ENCODE data around the gene ASTN2.

The ASTN2 gene

GRCh38 chr9:117359910-117360309 is 54.9 kb downstream of the ASTN2 start:
- no peak for DNase-seq

DNA sequence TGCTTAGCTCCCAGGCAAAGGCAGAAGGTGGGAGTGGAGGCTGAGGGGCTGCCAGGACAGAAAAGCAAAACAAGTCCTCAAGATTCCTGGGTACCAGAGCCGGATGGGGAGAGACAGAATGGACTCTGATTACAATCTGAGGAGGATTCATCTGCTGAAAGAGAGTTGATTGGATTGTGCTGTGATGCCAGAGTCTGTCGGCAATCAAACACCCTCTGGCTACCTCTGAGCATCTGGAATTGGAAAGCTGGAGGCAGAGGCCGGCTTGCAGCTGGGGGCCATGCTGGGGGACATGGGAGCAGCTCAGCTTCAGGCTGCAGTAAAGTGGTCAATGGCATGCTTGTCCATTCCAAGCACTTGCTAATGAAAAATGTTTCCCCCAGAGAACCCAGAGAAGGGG is 59.3 kb downstream of the ASTN2 start:
- no peak for DNase-seq

DNA sequence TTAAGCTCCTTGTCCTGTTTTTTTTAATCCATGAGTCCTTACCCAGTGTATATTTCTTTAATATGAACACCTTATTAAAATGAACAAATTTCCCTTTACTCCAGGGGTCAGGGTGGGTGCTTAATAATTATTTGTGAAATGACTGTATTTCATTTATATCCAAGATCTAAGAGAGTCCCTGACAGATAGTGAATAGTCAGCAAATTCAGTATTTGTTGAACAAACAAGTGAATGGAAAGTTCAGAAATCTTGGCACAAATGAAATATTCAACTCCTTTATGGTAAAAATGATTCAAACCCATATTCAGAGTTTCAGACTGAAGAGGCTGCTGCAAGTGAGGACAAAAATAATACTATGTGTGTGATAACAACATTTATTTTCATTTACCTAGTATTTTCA is 59.9 kb downstream of the ASTN2 start:
- no peak for DNase-seq

GRCh38 chr9:117354244-117354847 is 60.5 kb downstream of the ASTN2 start:
- peak; percentile 80 for DNase-seq

DNA sequence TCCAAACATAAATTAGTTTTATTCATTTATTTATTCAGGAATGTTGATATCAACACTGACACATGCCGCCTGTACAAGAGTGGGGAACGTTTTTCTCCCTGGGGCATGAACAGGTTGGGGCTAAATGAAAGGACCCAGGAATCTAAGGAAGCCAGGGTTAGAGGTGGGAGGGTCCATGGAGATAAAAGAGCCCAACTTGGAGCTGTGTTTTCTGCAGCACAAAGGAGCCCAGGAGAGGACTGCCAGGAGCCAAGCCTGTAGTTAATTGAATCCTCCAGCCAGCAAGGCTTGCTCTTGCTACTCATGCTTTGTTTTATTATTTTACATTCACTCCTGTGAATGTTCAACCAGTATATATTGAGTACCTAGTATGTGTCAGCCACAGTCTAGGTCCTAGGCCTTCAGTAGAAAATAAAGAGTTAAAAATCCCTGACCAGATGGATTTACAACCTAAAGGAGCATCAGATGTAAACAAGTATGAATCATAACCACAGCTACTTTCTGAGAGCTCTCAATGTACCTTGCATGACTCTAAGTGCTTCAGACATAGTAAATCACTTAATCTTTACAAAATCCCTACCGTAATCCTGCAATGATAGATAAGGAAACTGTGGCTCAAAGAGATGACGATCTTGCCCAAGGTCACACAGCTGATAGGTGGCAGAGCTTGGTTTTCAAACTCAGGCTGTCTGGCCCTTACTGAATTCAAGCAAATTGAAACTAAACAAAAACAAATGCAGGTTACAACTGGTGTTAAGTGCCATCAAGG is 69.8 kb downstream of the ASTN2 start:
- DNase-seq, result peak; percentile 43

- DNase-seq, result no peak
Measured at GRCh38 chr9:117343427-117343826, 71.4 kb downstream of the ASTN2 start.

DNA sequence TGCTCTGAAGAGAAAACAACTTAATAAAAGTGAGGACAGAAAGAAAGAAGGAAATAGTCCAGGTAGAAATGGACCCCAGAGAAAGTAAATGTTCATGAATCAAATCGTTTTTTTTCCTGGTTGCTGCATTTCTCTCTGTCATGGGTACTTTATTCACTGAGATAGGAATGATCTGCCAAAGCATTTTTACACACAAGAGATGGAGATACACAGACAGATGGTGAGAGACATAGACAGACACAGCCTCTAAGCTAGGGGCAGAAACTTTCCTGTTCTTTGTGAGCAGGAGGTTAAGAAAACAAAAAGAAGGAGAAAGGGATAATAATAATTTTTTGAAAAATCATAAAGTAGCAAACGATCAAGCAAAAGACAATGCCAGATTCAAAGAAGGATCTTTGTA is 73.7 kb downstream of the ASTN2 start:
- DNase-seq, result no peak

DNA sequence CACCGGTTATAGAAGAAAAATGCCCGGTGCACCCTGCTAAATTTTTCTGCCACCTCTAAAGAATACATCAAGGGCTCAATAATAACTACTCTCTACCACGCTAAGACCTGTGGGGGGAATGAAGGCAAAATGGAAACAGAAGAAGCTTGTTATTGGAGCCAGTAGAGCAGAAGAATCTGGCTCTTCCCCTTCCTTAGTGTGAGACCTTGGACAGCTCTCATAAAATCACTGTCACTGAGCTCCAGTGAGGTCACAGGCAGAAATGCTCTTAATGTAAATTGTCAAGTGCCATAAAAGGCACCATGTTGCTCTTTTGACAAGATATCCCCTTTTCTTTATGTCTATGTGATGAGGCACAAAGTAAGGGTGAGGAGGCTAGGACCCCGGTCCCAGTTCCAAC is 74.4 kb downstream of the ASTN2 start:
- DNase-seq, result no peak

DNA sequence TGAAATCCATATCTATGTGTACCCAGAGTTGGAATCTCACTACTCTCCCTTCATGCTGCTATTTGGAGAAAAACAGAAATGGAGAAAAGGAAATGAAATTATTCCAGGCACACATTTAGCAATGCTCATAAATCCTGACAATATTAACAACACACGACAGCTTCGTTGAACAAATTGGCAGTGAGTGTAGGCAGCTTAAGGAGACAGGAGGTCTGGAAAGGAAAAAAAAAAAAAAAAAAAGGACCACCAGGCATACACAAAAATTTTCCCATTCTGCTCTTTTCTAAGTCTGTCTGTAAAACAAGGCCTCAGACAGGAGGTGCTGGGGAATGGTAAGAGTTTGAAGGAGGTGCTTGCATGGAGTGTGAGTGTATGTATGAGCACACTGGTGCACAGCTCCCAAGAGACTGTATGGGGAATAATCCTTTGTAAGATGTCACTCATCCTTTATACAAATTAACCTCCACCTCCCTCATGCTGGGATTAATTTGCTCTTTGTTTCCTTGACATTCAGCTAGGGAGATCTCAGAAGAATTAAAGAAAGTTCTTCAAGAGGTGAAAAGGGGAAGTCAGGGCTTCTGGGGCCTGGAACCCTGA is 78.9 kb downstream of the ASTN2 start:
- DNase-seq, result peak; percentile 89

DNA sequence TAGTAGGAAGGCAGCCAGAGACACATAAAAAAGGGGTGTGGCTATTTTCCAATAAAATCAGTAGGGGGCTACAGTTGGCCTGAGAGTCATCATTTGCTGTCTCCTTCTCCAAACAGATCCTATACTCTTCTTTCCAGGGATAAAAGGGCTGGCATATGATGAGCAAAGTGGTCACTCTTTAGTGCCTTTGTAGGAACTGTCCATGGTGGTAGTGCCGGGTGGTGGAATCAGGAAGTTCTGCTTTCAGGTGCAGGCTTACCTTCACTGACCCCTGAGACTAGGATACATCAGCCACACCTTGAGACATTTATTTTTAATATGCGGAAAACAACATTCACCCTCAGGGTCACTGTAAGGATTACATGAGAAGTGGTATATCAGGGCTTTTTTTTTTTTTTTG is 80.8 kb downstream of the ASTN2 start:
- DNase-seq, result no peak

DNA sequence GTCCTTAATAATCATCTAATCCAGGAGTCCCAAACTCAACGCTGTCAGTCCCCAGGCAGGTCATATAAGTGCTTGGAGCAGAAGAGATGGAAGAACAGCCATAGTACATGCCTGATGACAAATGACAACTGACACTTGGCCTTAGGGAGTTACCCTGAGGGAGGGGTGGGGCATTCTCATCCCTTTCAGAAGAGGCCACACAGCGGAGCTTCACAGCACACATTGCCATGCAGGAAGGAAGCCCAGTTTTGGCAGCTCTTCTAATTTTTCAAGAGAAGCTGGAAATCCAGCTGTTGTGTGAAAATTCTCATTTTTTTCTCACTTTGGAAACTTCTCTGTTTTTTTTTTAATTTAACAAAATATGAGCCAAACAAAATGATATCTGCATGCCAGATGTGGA is 89.0 kb downstream of the ASTN2 start:
- no peak for DNase-seq

DNA sequence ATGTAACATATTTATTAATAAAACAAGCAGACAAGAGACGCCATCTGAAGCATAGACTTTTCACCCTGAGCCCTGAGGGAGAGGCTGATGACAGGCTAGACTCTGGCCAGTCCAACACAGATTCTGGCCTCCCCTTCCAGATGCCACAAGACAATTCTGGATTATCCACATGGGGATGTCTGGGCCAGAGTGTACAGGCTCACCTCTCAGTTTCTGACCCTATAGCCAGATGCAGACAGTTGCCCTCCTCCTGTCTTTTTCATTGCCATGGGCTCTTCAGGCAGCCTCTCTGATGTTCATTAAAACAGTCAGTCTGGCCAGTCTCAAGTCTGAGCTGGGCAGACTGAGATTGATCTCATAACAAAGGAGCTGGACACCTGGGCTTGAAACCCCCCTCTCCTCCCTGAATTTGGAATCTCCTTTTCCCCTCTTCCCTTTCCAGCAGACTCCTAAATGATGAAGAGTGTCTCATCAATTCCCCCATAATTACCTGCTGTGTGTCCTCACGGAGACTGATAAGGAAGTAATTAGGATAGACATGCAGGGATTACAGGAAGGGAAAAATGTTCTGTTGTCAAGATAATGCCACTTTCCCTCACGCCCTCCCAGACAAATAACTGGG is 89.6 kb downstream of the ASTN2 start:
- DNase-seq, result no peak

- DNase-seq, result no peak
Measured at GRCh38 chr9:117323390-117323789, 91.5 kb downstream of the ASTN2 start.

DNA sequence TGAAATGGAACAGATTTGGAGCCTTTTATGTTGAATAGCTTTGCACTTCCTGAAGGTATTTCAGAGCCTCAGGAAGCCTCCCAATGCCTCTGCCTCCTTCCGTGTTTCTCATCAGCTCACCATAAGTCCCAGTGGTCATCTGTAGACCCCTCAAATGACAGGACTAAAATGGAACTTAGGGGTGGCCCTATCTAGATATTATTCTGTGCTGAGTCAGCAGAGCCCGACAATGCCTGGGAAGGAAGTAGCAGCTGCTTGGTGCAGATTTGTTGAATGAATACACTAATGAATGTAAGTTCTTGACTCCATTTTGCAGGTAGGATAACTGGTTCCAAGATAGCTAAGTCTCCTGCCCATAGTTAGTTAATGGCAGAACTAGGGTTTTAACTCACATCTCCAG is 97.7 kb downstream of the ASTN2 start:
- DNase-seq, result no peak

GRCh38 chr9:117315236-117315635 is 99.6 kb downstream of the ASTN2 start:
- DNase-seq, result no peak

GRCh38 chr9:117313989-117314388 is 100.9 kb downstream of the ASTN2 start:
- DNase-seq, result no peak

DNA sequence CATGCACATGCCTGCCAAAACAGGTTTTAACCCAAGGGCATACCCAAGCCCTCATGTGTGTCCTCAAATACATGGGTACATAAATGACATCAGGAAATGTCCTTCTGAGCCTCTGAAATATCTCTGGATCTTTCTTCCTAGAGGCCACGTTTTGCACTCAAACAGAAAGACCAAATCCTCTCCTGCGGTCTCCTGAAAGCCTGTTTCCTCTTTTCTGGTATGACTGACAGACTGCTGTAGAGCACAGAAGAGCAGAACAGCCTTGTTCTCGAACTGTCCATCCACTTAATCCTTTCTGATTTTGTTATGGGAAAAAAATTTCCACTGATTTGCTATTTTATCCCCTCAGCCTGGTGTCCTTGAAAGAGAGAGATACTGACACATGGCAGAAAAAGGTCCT is 107.2 kb downstream of the ASTN2 start:
- DNase-seq, result no peak

DNA sequence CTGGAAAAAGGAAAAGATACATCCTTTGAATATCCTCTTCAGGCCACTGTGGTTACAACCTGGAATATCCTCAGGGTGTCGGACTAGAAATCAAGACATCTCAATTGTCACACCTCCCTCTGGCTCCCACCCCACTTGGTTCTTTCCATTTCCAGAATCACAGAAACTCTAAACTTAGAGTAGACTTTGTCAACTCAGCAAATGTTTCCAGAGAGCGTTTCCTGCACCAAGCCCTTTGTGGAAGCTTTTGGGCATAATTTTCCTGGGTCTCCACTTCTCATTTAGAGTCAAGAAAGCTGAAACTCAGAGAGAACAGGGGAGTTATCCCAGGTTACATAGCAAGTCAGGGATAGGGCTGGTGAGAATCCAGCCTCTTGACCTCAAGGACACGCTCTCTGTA is 108.8 kb downstream of the ASTN2 start:
- DNase-seq, result no peak

GRCh38 chr9:117305454-117305853 is 109.4 kb downstream of the ASTN2 start:
- no peak for DNase-seq

DNA sequence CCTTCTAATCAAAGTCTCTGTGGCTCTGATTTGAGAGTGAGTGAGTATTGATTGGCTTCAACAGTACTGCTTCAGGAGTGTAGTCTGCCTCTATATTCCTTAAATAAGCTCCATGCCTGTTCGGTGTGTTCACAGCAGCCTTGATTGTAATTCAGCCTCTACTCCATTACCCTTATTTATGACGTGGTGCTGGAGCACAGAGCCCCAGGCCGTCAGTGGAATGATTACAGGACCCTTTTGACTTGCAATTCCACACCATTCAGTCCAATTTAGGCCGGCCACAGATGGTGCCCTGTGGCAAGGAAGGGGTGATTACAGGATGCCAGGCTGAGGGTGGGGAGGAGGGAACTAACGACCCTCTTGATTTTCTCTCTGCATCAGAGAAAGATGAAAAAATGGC is 110.3 kb downstream of the ASTN2 start:
- DNase-seq, result no peak

DNA sequence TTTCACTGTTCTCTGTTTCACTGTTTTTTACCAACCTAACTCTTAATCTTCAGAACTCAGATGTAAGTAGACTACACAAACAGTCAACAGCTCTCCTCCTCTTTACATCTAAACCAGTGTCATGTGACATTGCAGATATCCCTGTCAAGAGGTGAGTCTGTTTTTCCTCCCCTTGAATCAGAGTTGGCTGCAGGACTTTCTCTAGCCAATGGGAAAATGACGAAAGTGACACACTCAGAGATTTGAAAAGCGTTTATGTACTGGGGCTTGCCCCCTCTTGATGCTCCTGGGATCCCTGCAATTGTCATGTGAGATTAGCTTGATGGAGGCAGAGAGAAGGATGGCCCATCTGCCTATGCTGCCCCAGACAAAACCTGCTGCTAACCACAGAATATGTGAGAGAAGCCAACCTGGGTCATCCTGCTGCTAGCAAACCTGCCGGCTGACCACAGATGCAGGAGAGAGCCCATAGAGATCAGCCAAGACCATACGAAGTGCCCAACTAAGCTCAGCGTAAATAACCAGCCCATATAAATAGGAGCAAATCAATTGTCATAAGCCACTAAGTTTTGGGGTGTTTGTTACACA is 111.1 kb downstream of the ASTN2 start:
- DNase-seq, result no peak

GRCh38 chr9:117302487-117302886 is 112.4 kb downstream of the ASTN2 start:
- no peak for DNase-seq

- peak; percentile 41 for DNase-seq
Measured at GRCh38 chr9:117300371-117301110, 114.3 kb downstream of the ASTN2 start.
